H9 (cell line): ENCODE data around the gene SNRPD1. TPM values are rescaled to one million over a fixed set of nuclear protein-coding genes. Genes with fewer than 3 reads are reported as not detected.

Source experiments
- DNase-seq: peaks from one replicate; pipeline ENCODE4 v3.0.0-alpha.2; 2017
- H2AFZ ChIP-seq: one replicate; pipeline ENCODE4 v1.6.1; 2013; ENCODE audit warnings: mild to moderate bottlenecking, low read length, control low read depth, moderate library complexity
- H2AK5ac ChIP-seq: 2 replicates; pipeline ENCODE4 v1.6.1; 2013; ENCODE audit warnings: low read length, control low read depth, mixed read lengths; ENCODE audit not compliant: insufficient read length
- H2BK120ac ChIP-seq: one replicate; pipeline ENCODE4 v1.6.1; 2013; ENCODE audit warnings: low read depth, mild to moderate bottlenecking, low read length, control low read depth, inconsistent platforms; ENCODE audit not compliant: poor library complexity, severe bottlenecking
- H2BK12ac ChIP-seq: 2 replicates; pipeline ENCODE4 v1.6.1; 2013; ENCODE audit warnings: low read length, control low read depth, mixed read lengths, low read depth; ENCODE audit not compliant: insufficient read length
- H2BK15ac ChIP-seq: 2 replicates; pipeline ENCODE4 v1.6.1; 2013; ENCODE audit warnings: low read depth, low read length, control low read depth
- H2BK20ac ChIP-seq: one replicate; pipeline ENCODE4 v1.6.1; 2013; ENCODE audit warnings: low read depth, mild to moderate bottlenecking, low read length, control low read depth, inconsistent platforms; ENCODE audit not compliant: poor library complexity, severe bottlenecking
- H2BK5ac ChIP-seq: 2 replicates; pipeline ENCODE4 v1.6.1; 2013; ENCODE audit warnings: low read length, control low read depth, mixed read lengths; ENCODE audit not compliant: insufficient read length
- H3K14ac ChIP-seq: 2 replicates; pipeline ENCODE4 v1.6.1; 2013; ENCODE audit warnings: low read length, control low read depth; ENCODE audit not compliant: insufficient read depth
- H3K18ac ChIP-seq: 2 replicates; pipeline ENCODE4 v1.6.1; 2013; ENCODE audit warnings: low read depth, mild to moderate bottlenecking, mixed read lengths, low read length, control low read depth; ENCODE audit not compliant: insufficient read length
- H3K23ac ChIP-seq: 2 replicates; pipeline ENCODE4 v1.6.1; 2013; ENCODE audit warnings: low read length, control low read depth, mixed read lengths, low read depth; ENCODE audit not compliant: insufficient read length
- H3K23me2 ChIP-seq: 2 replicates; pipeline ENCODE4 v1.6.1; 2013; ENCODE audit warnings: low read depth, mild to moderate bottlenecking, mixed read lengths, low read length, control low read depth; ENCODE audit not compliant: insufficient read length, poor library complexity, severe bottlenecking
- H3K27ac ChIP-seq: 2 replicates; pipeline ENCODE4 v1.5.1; 2013; ENCODE audit warnings: low read length, control low read depth, mixed read lengths, low read depth; ENCODE audit not compliant: insufficient read length
- H3K27me3 ChIP-seq: 2 replicates; pipeline ENCODE4 v1.6.1; 2013; ENCODE audit warnings: low read length, control low read depth, inconsistent platforms; ENCODE audit not compliant: insufficient read depth
- H3K4ac ChIP-seq: 2 replicates; pipeline ENCODE4 v1.6.1; 2013; ENCODE audit warnings: low read depth, mild to moderate bottlenecking, control low read depth, inconsistent platforms, low read length, moderate library complexity
- H3K4me1 ChIP-seq: 2 replicates; pipeline ENCODE4 v1.6.1; 2013; ENCODE audit warnings: low read length, control low read depth, inconsistent platforms; ENCODE audit not compliant: insufficient read depth
- H3K4me2 ChIP-seq: 2 replicates; pipeline ENCODE4 v1.6.1; 2013; ENCODE audit warnings: low read length, control low read depth, mixed read lengths; ENCODE audit not compliant: insufficient read length, insufficient read depth
- H3K56ac ChIP-seq: 2 replicates; pipeline ENCODE4 v1.6.1; 2013; ENCODE audit warnings: low read depth, mild to moderate bottlenecking, mixed read lengths, low read length, control low read depth; ENCODE audit not compliant: insufficient read length
- H3K79me1 ChIP-seq: 2 replicates; pipeline ENCODE4 v1.6.1; 2013; ENCODE audit warnings: low read depth, mild to moderate bottlenecking, moderate library complexity, low read length, control low read depth, inconsistent platforms; ENCODE audit not compliant: insufficient read depth, poor library complexity, severe bottlenecking
- H3K79me2 ChIP-seq: 2 replicates; pipeline ENCODE4 v1.6.1; 2013; ENCODE audit warnings: low read length, control low read depth, inconsistent platforms; ENCODE audit not compliant: insufficient read depth
- H3K9ac ChIP-seq: 2 replicates; pipeline ENCODE4 v1.6.1; 2013; ENCODE audit warnings: low read length, control low read depth, mixed read lengths; ENCODE audit not compliant: insufficient read length; ENCODE audit errors: extremely low read depth
- H3K9me3 ChIP-seq: one replicate; pipeline ENCODE4 v1.6.1; 2013; ENCODE audit warnings: low read depth, low read length, inconsistent platforms; ENCODE audit not compliant: control insufficient read depth
- H3T11ph ChIP-seq: one replicate; pipeline ENCODE4 v1.6.1; 2013; ENCODE audit warnings: mild to moderate bottlenecking, low read length, control low read depth, inconsistent platforms
- H4K20me1 ChIP-seq: one replicate; pipeline ENCODE4 v1.6.1; 2013; ENCODE audit not compliant: control insufficient read depth, insufficient read length, insufficient read depth
- H4K5ac ChIP-seq: 2 replicates; pipeline ENCODE4 v1.6.1; 2013; ENCODE audit warnings: low read depth, mild to moderate bottlenecking, mixed read lengths, low read length, control low read depth; ENCODE audit not compliant: insufficient read length
- H4K8ac ChIP-seq: replicated peaks from 2 replicates; pipeline ENCODE4 v1.6.1; 2013; ENCODE audit warnings: low read length, control low read depth, mixed read lengths, low read depth; ENCODE audit not compliant: insufficient read length
- H4K91ac ChIP-seq: 2 replicates; pipeline ENCODE4 v1.6.1; 2013; ENCODE audit warnings: low read depth, mild to moderate bottlenecking, moderate library complexity, mixed read lengths, low read length, control low read depth; ENCODE audit not compliant: insufficient read length
- H3K27ac Mint-ChIP-seq, 3 experiments: 2 replicates in 2 of 3; 3 replicates in 1 of 3; pipeline ENCODE4 v1.8.0; 2020 to 2021; ENCODE audit warnings: mixed read lengths in 3 of 3, mild to moderate bottlenecking in 1 of 3, moderate library complexity in 1 of 3
- H3K27me3 Mint-ChIP-seq: 2 replicates; pipeline ENCODE4 v1.8.0; 2021; ENCODE audit warnings: low read depth, mild to moderate bottlenecking, moderate library complexity, mixed read lengths
- H3K36me3 Mint-ChIP-seq, 3 experiments: 2 replicates in 2 of 3; 3 replicates in 1 of 3; pipeline ENCODE4 v1.8.0; 2020 to 2021; ENCODE audit warnings: low read depth in 3 of 3, mixed read lengths in 3 of 3; ENCODE audit not compliant: insufficient read depth in 1 of 3
- H3K4me1 Mint-ChIP-seq, 2 experiments: 2 replicates each; pipeline ENCODE4 v1.8.0; 2020; ENCODE audit warnings: mixed read lengths in 2 of 2
- H3K4me3 Mint-ChIP-seq, 2 experiments: 2 replicates in 1 of 2; 3 replicates in 1 of 2; pipeline ENCODE4 v1.8.0; 2020 to 2021; ENCODE audit warnings: mild to moderate bottlenecking in 2 of 2, mixed read lengths in 2 of 2, moderate library complexity in 1 of 2
- H3K9me3 Mint-ChIP-seq, 2 experiments: 2 replicates in 1 of 2; 3 replicates in 1 of 2; pipeline ENCODE4 v1.8.0; 2020; ENCODE audit warnings: mild to moderate bottlenecking in 2 of 2, mixed read lengths in 2 of 2, moderate library complexity in 1 of 2
- CTCF ChIP-seq: fragments of 200-600 bp; sonication (generic); conservative IDR thresholded peaks from 3 replicates; pipeline ENCODE4 v1.8.0; 2021; ENCODE audit warnings: antibody characterized with exemption, mild to moderate bottlenecking
- WGBS: extraction: QIAGEN DNeasy Blood & Tissue Kit; methylation state at CpG from one replicate; pipeline ENCODE4 v1.1.7; 2013; ENCODE audit warnings: missing lambda C conversion rate, low lambda C conversion rate, mixed read lengths; ENCODE audit not compliant: insufficient read length; ENCODE audit errors: extremely low coverage; 5-methylcytosine and 5-hydroxymethylcytosine counted together
- total RNA-seq: library from RNA; stranded (reverse); gene quantifications from 2 replicates; pipeline ENCODE4 v1.2.1, GENCODE V29; 2021

SNRPD1 gene
- total RNA-seq, 1 experiment from 2014 or later, result 178 TPM

GRCh38 chr18:21660078-21660477, 48.0 kb downstream of the SNRPD1 start:
- H3T11ph ChIP-seq, result no peak overlapping the region
- WGBS, result no CpG with 5 or more reads among the region's 2 CpGs
- H3K4me1 ChIP-seq, result no peaks in the 10 kb centered on the region
- no peak overlapping the region for H2BK20ac ChIP-seq
- no peak overlapping the region for H3K4ac ChIP-seq
- H3K9me3 ChIP-seq, result no peaks in the 10 kb centered on the region
- Mint-ChIP-seq H3K4me3 (no peak overlapping the region), H3K9me3 (no peaks in the 10 kb centered on the region), H3K36me3 (peaks cover 0 to 16% (median 4%) of the 10 kb centered on the region in 3 experiments; a peak in 3 of 7 replicates), H3K27me3 (no peaks in the 10 kb centered on the region), H3K4me1 (0 out of 4 replicates have a peak, but pooled peaks cover 0 to 3% of the 10 kb centered on the region in 2 experiments), H3K27ac (no peak overlapping the region)
- H3K14ac ChIP-seq, result no peak overlapping the region
- H2BK15ac ChIP-seq, result no peak overlapping the region
- H3K23me2 ChIP-seq, result no peaks in the 10 kb centered on the region
- no peaks in the 10 kb centered on the region for H3K27me3 ChIP-seq
- H4K20me1 ChIP-seq, result no peaks in the 10 kb centered on the region
- H2AK5ac ChIP-seq, result no peak overlapping the region
- no peaks in the 10 kb centered on the region for H3K79me1 ChIP-seq
- no peak overlapping the region for H3K23ac ChIP-seq
- no peak overlapping the region for H3K27ac ChIP-seq
- H2AFZ ChIP-seq, result no peak overlapping the region
- no peak overlapping the region for H2BK120ac ChIP-seq
- no peak for TF ChIP-seq CTCF
- no peak overlapping the region for H2BK5ac ChIP-seq
- no peak overlapping the region for H4K8ac ChIP-seq
- no peak overlapping the region for H3K4me2 ChIP-seq
- H3K18ac ChIP-seq, result no peak overlapping the region
- no peak overlapping the region for H2BK12ac ChIP-seq
- DNase-seq, result no peak
- no peak overlapping the region for H4K5ac ChIP-seq
- no peak overlapping the region for H3K9ac ChIP-seq
- no peak overlapping the region for H4K91ac ChIP-seq
- H3K79me2 ChIP-seq, result no peaks in the 10 kb centered on the region
- no peak overlapping the region for H3K56ac ChIP-seq
